Activated T-cell treated with anti-CD3 and anti-CD28 coated beads for 24 hours (primary cell): ENCODE data around the gene FBXO46.
"Not testable (repeated sequence)": the region's sequence is repeated elsewhere in the genome, so short reads cannot be mapped to it uniquely, and the experiment has no call there.

ENCODE experiments used
- DNase-seq: peaks from one replicate; pipeline ENCODE4 v3.0.0-alpha.2; 2020; ENCODE audit warnings: low read depth

FBXO46 gene

DNA sequence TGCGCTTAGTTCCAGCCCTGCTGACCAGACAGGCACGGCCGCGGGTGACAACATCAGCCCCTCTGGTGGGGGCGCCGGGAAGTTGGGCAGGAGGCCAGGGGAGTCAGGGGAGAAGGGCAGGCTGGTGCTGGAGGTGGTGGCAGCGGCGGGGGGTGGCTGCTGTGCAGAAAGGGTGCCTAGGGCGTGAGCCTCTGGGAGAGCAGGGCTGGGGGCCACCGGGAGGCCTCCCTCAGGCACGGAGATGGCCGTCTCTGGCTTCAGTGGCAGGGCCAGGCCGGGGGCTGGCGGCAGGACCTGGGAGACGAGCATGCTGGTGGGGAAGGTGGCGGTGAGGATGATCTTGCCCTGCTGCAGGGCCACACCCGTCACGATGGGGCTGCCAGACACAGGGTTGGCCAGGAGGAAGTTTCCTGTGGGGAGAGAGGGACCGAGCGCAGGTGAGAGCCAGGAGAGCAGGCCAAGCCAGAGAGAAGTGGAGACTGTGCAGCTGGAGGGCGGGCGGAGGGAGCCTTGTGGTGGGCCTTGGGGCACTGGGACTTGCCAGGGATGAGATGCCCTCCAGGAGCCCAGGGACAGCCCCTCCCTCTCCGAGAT, 35.1 kb upstream of the FBXO46 start:
- DNase-seq, result no peak

DNA sequence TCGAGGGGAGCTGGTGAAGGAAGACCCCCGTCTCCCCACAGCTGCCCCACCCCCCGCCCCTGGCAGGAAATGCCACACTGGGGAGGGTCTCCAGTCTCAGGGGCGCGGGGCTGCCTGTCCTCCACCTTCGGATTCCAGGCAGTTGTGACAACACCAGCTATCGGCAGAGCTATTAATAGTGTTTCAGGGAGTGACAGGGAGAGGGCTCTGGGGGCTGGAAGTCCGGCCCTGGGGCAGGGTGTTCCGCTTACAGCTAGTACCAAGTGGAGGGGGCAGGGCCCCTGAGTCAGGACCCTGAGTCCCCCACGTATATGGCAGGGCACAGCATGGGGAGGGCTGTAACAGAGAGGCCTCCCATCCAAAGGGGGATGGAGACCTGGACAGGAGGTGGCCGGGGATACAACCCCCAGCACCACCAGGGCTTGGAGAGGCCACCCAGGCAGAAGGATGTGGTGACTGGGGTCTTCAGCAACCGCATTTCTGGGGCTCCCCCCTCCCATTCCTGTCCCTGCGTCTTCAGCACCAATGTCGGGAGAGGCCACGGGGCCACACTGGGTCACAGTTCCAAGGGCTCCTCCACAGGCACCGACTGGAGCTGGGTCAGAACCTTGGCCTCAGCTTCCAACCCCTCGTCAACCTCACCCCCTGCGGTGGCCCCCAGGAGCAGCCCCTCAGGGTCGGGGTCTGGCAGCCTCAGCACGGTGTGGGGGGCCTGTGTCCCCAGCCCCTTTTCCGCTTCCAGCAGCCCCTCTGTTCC, 34.4 kb upstream of the FBXO46 start:
- DNase-seq, result no peak

DNA sequence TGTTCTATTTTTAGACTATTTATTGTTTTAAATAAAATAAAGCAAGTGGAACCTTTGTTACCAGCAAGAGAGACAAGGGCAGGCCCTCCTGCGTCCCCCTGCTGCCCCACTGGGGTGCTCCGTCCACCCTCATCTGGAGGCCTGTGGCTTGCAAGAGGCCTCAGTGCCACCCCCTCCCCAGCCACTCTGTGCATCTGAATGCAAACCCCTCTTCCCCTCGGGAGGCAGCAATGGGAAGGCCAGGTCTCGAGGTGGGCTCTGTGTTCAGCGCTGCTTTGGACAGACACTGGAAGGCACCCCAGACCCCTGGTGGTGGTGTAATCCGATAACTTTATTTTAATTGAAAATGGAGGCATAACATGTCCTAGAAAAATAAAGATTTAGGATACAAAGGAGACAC, 33.8 kb upstream of the FBXO46 start:
- no peak for DNase-seq

DNA sequence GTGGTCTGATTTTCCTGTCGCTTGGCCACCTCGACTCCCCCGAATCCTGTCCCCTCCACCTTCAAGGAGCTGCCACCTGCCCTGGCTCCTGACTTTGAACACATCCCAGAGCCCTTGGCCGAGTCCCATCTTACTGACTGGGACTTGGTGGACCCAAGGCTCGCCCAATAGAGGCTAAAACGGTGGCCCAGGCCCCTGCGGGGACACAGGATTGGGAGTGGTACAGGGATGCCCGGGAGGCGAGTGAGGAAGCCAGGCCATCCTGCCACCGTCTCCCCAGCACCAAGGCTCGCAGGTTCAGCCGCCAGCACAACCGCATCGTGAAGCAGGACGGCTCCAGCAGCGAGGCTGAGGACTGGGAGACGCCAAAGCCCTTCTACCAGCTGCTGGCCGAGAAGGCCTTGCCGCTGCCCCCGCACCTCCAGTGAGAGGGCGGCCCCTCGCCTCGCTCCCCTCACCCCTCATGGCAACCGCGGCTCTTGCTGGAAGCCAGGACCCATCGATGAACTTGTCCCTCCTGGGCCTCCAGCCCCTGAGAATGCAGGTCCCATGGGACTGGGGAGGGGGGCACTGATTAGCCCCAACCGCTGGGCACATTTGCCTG, 33.1 kb upstream of the FBXO46 start:
- no peak for DNase-seq

DNA sequence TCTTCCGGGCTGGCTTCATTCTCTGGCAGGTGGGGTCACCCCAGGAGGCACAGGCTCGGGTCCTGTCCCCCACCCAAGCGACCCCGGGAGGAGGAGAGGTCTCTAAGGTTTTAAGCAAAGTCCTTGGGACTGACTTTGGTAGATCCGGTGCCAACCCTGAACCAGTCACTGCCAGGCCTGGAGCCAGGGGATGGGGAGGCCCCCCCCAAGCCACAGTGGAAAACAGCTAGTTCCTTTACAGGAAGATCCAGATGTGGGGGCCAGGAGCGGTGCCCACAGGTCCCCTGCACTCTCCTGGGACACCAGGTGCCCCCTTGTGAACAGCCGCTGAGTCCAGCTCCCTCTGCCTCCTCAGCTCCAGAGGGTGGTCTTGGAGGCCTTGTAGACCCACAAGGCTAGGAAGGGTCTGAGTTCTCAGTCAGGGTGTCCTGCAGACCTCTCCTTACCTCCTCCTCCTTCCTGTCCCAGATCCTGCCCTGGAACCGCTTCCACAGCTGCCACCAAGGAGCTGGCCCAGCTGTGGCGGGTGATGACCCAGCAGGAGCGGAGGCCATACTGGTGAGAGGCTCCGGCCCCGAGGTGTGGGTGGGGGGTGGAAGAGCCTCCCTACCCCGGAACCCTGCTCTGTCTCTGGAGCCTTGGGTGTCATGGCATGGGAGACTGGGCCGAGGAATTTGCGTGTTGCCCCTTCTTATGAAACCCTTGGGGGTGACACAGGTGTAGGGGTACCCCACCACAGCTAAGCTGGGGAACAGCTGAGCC, 32.4 kb upstream of the FBXO46 start:
- DNase-seq, result no peak

DNA sequence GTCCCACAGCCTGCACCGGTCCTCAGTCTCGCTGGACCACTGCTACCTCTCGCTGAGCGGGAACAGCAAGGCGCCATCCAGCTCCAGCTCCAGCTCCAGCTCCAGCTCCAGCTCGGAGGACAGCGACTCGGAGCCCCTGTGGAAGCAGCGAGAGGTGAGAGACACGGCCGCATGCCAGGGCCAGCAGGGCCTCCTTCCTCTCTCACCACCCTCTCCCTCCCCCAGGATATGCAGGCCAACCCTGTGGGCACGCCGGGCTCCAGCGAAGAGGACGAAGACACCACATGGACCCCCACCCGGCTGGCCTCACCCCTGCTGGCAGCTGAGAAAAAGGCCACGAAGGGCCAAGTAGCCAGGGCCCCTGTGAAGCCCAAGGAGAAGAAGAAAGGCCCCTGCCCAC, 31.0 kb upstream of the FBXO46 start:
- no peak for DNase-seq

DNA sequence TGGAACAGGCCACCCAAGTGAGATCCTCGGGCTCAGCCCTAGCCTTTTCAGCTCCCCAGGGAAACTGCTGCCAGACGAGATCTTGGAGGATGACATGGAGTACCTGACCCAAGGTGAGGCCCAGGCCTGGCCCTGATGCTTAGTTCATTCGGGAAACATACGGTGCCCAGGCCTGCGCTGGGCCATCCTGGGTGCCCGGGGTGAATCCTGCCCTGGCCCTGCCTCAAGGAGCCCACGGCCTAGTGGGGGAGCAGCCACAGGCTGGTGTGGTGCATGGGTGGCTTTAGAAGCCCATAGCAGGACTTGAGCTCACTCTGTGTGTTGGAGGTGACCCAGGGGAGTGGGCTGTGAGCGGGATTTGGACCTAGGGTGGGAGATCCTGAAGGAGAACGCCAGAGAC, 28.2 kb upstream of the FBXO46 start:
- DNase-seq, result no peak

DNA sequence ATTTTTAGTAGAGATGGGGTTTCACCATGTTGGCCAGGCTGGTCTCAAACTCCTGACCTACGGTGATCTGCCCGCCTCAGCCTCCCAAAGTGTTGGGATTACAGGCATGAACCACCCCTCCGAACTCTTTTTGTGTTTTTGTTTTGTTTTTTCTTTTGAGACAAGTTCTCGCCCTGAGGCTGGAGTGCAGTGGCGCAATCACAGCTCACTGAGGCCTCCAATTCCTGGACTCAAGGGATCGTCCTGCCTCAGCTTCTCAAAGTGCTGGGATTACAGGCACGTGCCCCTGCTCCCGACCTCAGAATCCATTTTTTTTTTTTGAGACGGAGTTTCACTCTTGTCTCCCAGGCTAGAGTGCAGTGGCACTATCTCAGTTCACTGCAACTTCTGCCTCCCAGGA, 27.0 kb upstream of the FBXO46 start:
- DNase-seq, result no peak

DNA sequence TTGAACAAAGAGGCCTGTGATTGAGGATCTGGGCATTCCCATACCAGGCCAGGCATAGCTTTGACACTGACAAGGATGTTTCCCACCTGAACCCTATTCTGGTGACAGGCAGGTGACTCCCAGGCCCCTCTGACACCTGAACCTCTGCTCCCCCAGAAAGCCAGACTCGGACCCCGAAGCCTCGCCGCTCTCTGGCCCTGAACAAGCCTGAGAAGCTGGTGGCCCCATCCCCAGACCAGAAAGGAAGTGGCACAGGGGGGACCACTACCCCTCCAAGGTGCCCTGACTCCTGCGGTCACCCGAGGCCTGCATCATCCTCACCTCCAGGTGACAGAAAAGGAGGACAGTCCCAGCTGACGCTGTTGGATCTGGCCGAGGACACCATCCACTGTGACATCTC, 23.6 kb upstream of the FBXO46 start:
- DNase-seq, result no peak

DNA sequence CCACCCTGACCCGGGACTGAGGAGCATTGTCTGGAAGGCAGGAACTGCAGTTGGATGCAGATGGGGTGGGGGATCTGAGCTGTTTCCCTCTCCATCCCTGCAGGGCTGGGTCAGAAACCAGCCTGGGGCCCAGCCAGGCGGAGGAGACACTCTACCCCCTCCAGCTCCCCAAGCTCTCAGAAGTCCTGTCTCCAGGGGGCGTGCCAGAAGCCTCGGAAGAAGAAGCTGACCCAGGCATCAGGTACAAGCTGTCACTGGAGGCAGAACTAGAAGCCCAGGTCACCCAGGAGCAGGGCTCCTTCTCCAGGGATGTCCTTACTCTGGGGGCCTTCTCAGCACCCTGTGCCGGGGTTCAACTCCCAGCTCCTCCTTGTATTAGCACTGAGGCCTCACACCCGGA, 22.9 kb upstream of the FBXO46 start:
- DNase-seq, result no peak

DNA sequence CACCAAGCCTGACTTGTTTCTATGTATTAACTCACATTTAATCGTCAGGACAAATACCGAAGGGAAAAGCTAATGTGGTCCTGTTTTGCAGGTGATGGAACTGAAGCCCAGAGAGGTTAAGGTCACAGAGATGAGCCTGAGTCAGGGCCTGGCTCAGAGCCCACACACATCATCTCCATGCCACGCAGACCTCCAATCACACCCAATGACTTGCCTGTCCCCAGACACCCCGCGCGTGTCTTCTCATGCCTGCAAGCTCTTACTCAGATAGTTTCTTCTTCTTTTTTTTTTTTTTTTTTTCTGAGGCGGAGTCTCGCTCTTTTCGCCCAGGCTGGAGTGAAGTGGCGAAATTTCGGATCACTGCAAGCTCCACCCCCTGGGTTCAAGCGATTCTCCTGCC, 21.9 kb upstream of the FBXO46 start:
- DNase-seq, result no peak

DNA sequence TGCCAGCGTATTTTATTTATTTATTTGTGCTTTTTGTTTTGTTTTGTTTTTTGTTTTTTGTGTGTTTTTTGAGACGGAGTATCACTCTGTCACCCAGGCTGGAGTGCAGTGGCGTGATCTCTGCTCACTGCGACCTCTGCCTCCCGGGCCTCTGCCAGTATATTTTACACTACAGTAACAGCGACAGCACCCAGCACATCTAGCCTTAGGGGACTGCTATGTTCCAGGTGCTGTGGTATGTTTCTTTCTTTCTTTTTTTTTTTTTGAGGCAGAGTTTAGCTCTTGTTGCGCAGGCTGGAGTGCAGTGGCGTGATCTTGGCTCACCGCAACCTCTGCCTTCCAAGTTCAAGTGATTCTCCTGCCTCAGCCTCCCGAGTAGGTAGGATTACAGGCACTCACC, 20.8 kb upstream of the FBXO46 start:
- not testable (repeated sequence) for DNase-seq

DNA sequence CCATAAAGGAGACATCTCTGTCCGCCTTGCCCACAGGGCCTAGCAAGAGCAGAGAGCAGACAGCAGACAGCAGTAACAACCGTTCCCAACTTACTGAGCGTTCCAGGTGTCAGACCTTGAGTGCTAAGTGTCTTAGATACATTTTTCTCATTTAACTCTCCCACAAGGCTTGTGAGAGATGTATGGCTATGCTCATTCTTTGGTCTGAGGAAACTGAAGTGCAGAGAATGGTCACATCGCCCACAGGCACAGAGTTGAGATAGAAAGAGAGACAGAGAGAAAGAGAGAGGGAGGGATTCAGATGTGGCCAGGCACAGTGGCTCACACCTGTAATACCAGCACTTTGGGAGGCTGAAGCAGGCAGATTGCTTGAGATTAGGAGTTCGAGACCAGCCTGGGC, 16.8 kb upstream of the FBXO46 start:
- no peak for DNase-seq

DNA sequence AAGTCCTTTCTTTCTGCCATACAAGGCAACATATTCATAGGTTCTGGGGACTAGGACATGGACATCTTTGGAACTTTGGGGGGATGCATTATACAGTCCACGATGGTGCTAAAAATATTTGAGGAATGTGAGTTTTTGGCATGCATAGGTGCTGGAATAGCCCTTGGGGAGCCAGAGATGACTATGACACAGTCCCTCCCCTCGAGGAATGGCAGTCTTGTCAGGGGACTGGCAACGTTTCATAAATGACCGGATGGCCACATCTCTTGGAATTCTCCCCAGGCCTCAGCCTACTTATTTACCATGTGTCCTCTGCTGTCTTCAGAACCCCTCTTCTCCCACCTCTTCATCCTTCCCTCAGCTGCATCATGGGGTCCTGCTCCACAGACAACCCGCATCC, 16.2 kb upstream of the FBXO46 start:
- DNase-seq, result no peak

DNA sequence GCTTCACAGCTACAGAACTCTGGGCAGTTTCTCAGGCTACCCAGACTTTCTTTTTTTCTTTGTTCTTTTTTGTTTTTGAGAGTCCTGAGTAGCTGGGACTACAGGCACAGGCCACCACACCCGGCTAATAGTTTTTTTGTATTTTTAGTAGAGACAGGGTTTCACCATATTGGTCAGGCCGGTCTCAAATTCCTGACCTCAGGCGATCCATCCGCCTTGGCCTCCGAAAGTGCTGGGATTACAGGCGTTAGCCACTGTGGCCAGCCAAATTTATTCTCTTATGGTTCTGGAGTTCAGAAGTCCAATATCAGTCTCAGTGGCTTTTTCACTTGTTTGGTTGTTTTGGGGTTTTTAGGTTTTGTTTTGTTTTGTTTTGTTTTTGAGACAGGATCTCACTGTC, 14.9 kb upstream of the FBXO46 start:
- DNase-seq, result no peak

DNA sequence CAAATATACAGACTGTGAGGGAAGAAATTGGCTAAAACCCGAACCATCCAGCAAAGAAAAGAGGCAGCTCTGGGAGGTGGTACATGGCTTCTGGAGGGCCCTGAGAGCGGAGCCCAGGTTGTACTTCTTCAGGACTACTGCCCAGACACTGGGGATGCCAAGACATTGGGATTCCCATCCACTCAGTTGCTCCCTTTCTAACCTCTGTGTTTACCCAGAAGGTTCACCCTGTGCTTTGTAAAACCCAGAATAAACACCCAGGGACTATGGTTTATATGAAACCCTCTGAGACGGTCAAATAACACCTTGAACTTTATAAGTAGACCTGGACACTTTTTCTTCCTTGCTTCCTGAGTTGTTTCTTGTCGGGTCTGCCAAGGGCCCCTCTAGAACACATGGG, 12.3 kb upstream of the FBXO46 start:
- DNase-seq, result no peak

DNA sequence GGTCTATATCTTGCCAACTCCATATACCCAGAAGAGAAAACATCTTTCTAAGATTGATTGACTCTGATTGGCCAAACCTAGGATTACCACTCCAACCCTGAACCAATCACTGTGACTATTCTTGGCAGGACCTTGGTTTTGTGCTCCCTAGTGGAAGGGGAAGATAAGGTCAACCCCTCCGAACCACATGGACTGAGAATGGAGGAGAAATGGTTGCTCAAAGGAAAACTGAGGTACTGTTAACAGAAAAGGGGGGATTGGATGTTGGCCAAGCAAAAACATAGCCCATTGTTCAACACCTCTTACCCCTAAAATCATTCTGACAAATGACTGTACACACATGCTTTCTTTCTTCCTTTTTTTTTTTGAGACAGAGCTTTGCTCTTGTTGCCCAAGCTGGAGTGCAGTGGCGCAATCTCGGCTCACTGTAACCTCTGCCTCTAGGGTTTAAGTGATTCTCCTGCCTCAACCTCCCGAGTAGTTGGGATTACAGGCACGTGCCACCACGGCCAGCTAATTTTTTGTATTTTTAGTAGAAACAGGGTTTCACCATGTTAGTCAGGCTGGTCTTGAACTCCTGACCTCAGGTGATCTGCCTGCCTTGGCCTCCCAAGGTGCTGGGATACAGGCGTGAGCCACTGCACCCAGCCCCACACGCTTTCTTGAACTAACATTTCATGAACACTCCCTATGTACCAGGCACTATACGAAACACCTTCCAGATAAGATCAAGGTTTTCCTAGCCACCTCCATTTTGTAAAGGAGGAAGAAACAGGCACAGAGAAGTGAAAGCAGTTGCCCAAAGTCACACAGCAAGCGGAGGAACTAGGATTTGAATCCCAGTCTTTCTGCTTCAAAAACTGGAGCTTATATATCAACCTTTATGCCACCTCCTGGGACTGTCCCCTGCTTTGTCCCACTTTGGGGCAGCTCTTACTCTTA, 9.1 kb upstream of the FBXO46 start:
- DNase-seq, result no peak

DNA sequence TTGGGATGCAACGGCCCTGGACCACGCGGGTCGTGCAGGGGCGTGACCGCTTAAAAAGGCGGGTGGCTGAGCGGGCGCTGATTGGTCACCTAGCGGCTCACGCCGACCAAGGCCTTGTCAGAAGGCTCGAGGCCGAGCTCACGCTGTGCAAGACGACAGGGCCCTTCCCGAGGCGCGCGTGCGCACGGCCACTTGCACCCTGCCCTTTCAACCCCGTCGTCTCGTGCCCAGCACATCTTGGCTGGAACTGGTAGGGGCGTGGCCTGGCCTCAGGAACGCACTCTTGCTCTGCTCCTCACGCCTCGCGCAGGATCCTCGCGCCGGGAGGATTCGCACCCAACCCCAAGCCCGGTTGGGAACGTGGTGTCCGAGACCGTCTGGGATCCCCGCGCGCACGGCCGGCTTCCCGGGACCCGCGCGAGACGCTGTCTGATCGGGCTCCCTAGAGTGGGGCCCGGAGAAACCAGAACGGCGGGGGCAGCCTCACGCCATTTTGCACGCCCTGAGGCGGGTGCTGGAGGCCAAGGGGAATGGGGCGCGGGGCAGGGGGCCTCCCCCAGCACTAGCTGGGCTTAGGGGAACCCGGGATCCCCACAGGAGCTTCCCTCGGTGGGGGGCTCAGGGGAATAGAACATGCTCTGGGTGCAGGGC, 2.6 kb upstream of the FBXO46 start, which contains the start of gene MEIOSIN:
Gene MEIOSIN (plus strand): TSS at position 280 of the 651 bp plus-strand sequence. CDS start 1,938 bp downstream, outside the sequence.
- no peak for DNase-seq

DNA sequence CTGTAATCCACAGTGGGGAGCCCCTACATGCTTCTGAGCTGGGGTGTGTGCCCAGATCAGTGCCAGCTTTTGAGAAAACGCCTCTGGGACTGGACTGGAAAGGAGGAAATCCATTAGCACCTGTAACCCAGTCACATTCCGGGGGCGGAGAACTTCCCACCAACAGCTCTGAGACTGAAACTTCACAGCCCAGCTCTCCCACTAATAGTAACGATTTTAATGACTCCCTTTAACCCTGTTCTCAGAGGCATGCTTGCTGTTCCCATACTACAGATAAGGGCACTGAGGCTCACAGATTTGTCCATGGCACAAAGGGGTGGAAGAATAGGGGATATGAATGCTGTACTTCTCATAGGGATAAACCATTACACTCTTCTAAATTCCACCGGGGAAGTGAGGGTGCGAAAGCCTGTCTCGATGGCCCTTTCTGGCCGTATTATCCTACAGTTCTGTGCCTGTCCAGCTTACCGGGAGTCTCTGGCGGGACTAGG, 851 bp downstream of the FBXO46 start:
- no peak for DNase-seq

DNA sequence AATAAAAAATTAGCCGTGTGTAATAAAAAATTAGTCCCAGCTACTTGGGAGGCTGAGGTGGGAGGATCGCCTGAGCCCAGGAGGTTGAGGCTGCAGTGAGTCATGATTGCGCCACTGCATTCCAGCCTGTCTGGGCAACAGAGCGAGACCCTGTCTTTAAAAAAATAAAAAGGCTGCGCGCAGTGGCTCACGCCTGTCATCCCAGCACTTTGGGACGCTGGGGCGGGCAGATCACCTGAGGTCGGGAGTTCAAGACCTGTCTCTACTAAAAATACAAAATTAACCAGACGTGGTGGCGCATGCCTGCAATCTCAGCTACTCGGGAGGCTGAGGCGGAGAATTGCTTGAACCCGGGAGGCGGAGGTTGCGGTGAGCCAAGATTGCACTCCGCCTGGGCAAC, 2.0 kb downstream of the FBXO46 start:
- not testable (repeated sequence) for DNase-seq

DNA sequence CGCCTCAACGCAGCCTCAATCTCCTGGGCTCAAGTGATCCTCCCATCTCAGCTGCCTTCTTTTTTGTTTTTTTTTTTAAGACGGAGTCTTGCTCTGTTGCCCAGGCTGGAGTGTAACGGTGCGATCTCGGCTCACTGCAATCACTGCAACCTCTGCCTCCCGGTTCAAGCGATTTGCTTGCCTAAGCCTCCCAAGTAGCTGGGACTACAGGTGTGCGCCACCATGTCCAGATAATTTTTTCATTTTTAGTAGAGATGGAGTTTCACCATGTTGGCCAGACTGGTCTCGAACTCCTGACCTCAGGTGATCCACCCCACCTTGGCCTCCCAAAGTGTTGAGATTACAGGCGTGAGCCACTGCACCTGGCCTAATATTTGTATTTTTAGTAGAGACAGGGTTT, 10.6 kb downstream of the FBXO46 start:
- DNase-seq, result not testable (repeated sequence)
